SJCRH30 (cell line): ENCODE data around the gene AXIN1. TPM values are rescaled to one million over a fixed set of nuclear protein-coding genes. Genes with fewer than 3 reads are reported as not detected.
"Not testable (repeated sequence)": the region's sequence is repeated elsewhere in the genome, so short reads cannot be mapped to it uniquely, and the experiment has no call there.

Experiments used
- DNase-seq, 2 experiments: peaks; one replicate each; pipeline ENCODE4 v3.0.0-alpha.2; 2015 to 2020
- H3K27ac ChIP-seq: fragments of 250-450 bp; sonication (Bioruptor Pico); 2 replicates; pipeline ENCODE4 v1.5.1; 2020; ENCODE audit warnings: mild to moderate bottlenecking, moderate library complexity
- H3K27me3 ChIP-seq: fragments of 250-450 bp; sonication (Bioruptor Pico); 2 replicates; pipeline ENCODE4 v1.5.1; 2020; ENCODE audit warnings: mild to moderate bottlenecking, moderate library complexity
- H3K36me3 ChIP-seq: fragments of 250-450 bp; sonication (Bioruptor Pico); 2 replicates; pipeline ENCODE4 v1.5.1; 2020; ENCODE audit warnings: mild to moderate bottlenecking, moderate library complexity
- H3K4me1 ChIP-seq: fragments of 250-450 bp; sonication (Bioruptor Pico); 2 replicates; pipeline ENCODE4 v1.5.1; 2020; ENCODE audit warnings: mild to moderate bottlenecking, moderate library complexity
- H3K4me3 ChIP-seq: fragments of 250-450 bp; sonication (Bioruptor Pico); 2 replicates; pipeline ENCODE4 v1.5.1; 2020; ENCODE audit warnings: mild to moderate bottlenecking, moderate library complexity
- H3K9me3 ChIP-seq: fragments of 250-450 bp; sonication (Bioruptor Pico); replicated peaks from 2 replicates; pipeline ENCODE4 v1.5.1; 2020; ENCODE audit warnings: mild to moderate bottlenecking, moderate library complexity
- total RNA-seq: library from RNA; depleted of rRNA; stranded (reverse); fragments of >200 nt; shearing (Covaris generic); gene quantifications from 2 replicates; pipeline ENCODE4 v1.2.3, GENCODE V29; 2014

The AXIN1 gene
- total RNA-seq, 1 experiment from 2014 or later, result 20.9 TPM

DNA sequence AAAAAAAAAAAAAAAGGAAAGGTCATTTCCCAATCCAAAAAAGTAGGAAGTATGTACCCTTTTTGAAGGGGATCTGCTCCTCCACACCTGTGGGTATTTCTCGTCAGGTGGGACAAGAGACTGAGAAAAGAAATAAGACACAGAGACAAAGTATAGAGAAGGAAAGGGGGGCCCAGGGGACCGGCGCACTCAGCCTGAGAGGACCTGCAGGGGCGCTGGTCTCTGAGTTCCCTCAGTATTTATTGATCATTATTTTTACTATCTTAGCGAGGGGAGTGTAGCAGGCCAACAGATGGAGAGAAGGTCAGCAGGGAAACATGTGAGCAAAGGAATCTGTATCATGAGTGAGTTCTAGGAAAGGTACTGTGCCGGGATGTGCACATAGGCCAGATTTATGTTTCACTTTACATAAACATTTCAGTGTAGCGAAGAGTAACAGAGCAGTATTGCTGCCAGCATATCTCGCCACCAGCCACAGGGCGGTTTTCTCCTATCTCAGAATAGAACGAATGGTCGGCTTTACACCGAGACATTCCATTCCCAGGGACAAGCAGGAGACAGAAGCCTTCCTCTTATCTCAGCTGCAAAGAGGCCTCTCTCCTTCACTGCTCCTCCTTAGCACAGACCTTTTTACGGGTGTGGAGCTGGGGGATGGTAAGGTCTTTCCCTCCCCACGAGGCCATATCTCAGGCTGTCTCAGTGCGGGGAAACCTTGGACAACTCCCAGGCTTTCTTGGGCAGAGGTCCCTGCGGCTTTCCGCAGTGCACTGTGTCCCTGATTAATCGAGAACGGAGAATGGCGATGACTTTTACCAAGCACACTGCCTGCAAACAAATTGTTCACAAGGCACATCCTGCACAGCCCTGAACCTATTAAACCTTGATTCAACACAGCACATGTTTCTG, 35.5 kb upstream of the AXIN1 start:
- H3K4me3 ChIP-seq, H3K9me3 ChIP-seq, DNase-seq, H3K27ac ChIP-seq, H3K36me3 ChIP-seq, H3K4me1 ChIP-seq, H3K27me3 ChIP-seq: not testable (repeated sequence)

- peak in 1 of 2 experiments; percentile 54 for DNase-seq
- H3K27ac ChIP-seq, result no peak overlapping the region
- H3K4me3 ChIP-seq, result peak overlapping the region; percentile 45
- no peaks in the 10 kb centered on the region for H3K9me3 ChIP-seq
- H3K4me1 ChIP-seq, result peaks cover 5% of the 10 kb centered on the region
- H3K27me3 ChIP-seq, result no peaks in the 10 kb centered on the region
- no peaks in the 10 kb centered on the region for H3K36me3 ChIP-seq
These were observed 34.2 kb upstream of the AXIN1 start for GRCh38 chr16:386641-387156.

GRCh38 chr16:383326-384051, 31.0 kb upstream of the AXIN1 start:
- no peak overlapping the region for H3K27ac ChIP-seq
- DNase-seq, result no peak
- no peaks in the 10 kb centered on the region for H3K9me3 ChIP-seq
- no peak overlapping the region for H3K4me3 ChIP-seq
- H3K36me3 ChIP-seq, result no peaks in the 10 kb centered on the region
- no peaks in the 10 kb centered on the region for H3K27me3 ChIP-seq
- peaks cover 5% of the 10 kb centered on the region for H3K4me1 ChIP-seq

DNA sequence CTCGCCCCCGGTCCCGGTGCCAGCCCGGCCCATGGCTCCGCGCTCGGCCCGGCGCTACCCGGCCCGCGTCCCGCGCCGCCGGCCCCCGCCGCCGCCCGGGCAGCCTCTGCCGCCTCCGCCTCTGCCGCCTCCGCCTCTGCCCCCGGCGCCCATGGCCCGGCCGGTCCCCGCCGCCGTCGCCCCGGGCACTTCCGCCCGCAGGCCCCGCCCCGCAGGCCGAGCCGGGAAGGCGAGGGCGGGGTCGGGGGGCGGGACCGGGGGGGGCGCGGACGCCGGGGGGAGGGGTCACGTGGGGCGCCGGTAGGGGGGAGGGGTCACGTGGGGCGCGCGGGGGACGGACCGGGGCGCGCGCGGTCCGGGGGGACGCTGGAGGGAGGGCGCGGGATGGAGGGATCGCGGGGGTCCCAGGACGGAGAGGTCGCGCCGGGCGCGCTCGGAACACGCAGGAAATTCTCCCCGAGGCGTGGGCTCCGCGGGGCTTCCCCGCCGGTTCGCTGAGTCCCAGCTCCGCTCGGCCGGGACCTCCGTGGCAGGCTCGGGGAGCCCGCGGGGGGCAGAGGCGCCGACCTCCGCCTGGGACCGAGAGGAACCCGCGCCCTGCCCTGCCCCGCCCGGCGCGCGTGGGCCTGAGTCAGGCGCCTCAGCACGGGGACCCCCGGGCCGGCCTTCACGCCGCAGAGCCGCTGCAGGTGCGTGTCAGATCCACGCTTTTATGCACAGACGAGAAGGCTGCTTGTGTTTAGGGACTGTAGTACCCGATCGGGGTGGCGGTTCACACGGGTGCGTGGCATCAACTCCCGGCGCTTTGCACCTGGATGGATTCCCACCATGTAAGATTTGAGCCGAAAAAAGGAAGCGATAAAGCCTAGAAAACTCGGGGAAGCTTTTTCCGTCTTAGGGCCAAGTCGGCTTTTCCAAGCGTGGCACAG, 29.5 kb upstream of the AXIN1 start, which contains the start of gene PGAP6:
TSS of gene PGAP6 (minus strand) at position 190 of the 929 bp plus-strand sequence. CDS start at position 33, 157 bp downstream.
- peak within 1 kb of the TSS; percentile 76 for H3K4me3 ChIP-seq
- no peaks in the 10 kb centered on the region for H3K9me3 ChIP-seq
- H3K27me3 ChIP-seq, result no peaks in the 10 kb centered on the region
- peak; percentile 49 to 69 for DNase-seq
- H3K27ac ChIP-seq, result no peak within 1 kb of the TSS
- no peaks in the 10 kb centered on the region for H3K36me3 ChIP-seq
- peaks cover 5% of the 10 kb centered on the region for H3K4me1 ChIP-seq

DNA sequence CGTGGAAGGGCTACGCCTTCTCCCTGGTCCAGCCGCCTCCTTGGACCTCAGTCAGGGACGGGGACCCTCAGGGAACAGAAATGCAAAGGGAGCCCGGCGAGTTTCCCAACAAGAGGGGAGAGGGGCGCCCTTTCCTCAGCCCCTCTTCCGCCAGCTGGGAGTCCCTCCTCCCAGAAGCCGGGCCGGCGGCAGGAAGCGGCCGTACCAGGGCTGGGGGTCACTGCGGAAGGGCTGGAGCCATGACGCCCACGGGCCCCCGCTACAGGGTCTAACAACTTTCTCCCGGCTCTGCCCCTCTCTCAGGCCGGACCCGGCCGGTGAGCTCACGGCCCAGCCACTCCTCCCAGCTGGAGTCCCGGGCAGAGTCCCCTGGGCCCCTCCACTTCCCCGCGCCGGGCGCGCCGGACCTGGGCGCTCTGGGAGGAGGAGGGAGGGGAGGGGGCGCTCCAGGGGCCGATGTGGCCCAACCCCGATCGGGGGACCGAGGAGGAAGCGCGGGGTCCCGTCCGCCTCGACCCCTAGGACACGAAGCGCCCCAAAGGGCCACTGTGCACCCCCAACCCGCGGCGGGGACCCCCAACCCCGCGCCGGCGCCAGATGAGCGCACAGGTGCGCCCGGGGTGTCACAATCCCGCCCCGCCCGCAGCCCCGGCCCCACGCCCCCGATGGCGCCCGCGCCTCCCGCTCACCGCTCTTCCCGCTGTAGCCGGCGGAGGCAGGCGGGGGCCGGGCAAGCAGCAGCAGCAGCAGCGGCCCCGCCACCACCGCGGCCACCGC, 28.7 kb upstream of the AXIN1 start:
- Histone ChIP-seq H3K9me3 (no peaks in the 10 kb centered on the region), H3K4me3 (peak overlapping the region; percentile 69), H3K4me1 (peaks cover 5% of the 10 kb centered on the region), H3K27ac (no peak overlapping the region), H3K36me3 (peaks cover 3% of the 10 kb centered on the region; the same call in 1 of the 2 replicates), H3K27me3 (no peaks in the 10 kb centered on the region)
- peak in 1 of 2 experiments; percentile 46 for DNase-seq

DNA sequence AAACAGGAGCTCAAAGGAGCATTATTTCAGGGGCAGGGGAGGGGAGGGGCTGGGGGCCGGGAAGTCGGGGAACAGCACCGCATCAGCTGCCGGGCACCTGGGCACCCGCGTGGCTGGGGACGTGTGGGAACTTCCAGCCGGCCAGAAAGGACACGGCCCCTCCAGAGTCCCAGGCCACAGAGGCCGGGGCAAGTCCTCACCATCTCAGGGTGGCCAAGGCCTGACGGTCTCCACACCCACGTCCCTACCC, 28.2 kb upstream of the AXIN1 start:
- Histone ChIP-seq H3K9me3 (no peaks in the 10 kb centered on the region), H3K27me3 (no peaks in the 10 kb centered on the region), H3K27ac (no peak overlapping the region), H3K4me1 (peaks cover 5% of the 10 kb centered on the region), H3K4me3 (peak overlapping the region; percentile 69), H3K36me3 (peaks cover 3% of the 10 kb centered on the region; the same call in 1 of the 2 replicates)
- no peak for DNase-seq

DNA sequence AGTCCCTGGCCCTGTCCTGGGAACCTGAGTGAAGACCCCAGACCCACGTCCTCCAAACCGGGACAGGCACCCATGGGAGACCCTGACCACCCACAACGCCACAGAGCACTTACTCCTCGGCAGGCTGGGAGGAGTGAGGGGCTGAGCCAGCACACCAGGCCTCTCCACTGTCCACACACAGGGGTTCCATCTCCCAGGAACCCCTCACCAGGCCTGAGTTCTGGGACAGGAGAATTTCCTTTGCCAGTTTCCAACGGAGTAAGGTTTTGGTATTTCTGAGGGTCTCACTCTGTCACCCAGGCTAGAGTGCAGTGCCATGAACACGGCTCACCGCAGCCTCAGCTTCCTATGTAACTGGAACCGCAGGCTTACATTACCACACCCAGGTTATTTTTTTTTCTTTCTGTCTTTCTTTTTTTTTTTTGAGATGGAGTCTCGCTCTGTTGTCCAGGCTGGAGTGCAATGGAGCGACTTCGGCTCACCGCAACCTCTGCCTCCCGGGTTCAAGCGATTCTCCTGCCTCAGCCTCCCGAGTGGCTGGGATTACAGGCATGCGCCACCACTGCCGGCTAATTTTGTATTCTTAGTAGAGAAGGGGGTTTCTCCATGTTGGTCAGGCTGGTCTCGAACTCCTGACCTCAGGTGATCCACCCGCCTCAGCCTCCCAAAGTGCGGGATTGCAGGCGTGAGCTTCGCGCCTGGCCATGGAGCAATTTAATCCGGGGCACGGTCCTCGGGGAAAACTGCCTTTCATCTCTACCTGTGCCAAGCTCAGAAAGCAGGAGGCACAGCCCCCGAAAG, 27.6 kb upstream of the AXIN1 start:
- H3K4me1 ChIP-seq, result peaks cover 5% of the 10 kb centered on the region
- no peaks in the 10 kb centered on the region for H3K9me3 ChIP-seq
- no peak overlapping the region for H3K27ac ChIP-seq
- no peak for DNase-seq
- H3K36me3 ChIP-seq, result peaks cover 3% of the 10 kb centered on the region; the same call in 1 of the 2 replicates
- peak overlapping the region; percentile 69 for H3K4me3 ChIP-seq
- H3K27me3 ChIP-seq, result no peaks in the 10 kb centered on the region

DNA sequence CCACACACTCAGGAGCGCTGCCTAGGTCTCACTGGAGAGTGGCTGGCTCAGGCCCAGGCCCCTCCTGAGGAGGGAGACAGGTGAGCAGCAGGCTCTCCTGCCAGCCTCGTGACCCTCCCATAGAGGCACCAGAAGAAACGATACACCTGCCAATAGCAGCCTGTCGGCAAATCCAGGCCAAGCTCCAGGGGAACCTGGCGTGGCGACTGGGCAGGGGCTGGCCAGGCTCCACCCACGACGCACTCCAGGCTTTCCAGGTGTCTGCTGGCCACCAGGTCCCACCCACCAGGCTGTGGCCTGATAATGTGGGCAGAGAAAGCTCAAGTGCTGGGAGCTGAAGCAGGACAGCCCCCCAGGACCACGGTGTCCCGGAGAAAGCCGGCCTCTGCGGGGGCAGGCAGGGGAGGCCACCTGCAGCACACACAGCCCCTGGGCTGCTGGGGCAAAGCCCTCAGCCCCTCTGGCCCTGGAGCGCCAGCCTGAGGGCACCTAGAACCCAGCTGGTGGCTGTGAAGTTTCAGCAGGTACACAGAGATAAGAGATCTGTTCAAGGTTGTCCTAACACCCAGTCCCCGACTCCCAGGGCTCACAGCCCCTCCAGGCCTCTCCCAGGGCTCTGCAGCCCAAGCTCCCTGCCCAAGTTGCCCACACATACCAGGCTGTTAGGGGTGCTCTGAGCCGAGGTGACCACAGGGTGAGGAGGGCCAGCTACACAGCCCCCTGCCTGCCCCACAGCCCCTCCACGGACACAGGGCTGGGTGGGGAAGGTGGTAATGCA, 26.8 kb upstream of the AXIN1 start:
- Histone ChIP-seq H3K4me1 (peaks cover 5% of the 10 kb centered on the region), H3K9me3 (no peaks in the 10 kb centered on the region), H3K36me3 (peaks cover 5% of the 10 kb centered on the region; the same call in 1 of the 2 replicates)

DNA sequence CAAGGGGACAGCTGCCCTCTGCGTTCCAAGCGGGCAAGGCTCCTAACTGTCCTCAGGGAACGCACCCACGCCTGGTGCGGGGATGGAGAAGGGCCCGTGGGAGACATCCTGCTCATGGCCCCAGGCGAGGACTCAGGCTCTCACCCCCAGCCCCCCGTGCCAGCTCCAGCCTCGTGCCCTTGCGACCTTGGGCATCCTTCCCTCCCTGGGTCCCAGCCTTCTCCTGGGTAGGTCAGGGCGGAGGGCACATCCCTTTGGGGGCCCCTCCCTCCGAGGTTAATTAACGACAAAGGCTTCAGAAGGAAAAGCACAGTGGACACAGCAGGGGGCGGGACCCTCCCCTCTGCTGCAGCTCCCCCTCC, 26.3 kb upstream of the AXIN1 start:
- DNase-seq, result no peak
- no peaks in the 10 kb centered on the region; the same call in 1 of the 2 replicates for H3K4me1 ChIP-seq
- no peaks in the 10 kb centered on the region for H3K9me3 ChIP-seq
- H3K36me3 ChIP-seq, result peaks cover 5% of the 10 kb centered on the region; the same call in 1 of the 2 replicates
- H3K27ac ChIP-seq, result no peak overlapping the region
- H3K27me3 ChIP-seq, result no peaks in the 10 kb centered on the region
- no peak overlapping the region for H3K4me3 ChIP-seq

More for the DNA sequence above, 26.8 kb upstream of the AXIN1 start:
- no peaks in the 10 kb centered on the region for H3K27me3 ChIP-seq
- no peak for DNase-seq
- H3K27ac ChIP-seq, result no peak overlapping the region
- H3K4me3 ChIP-seq, result no peak overlapping the region

- not testable (repeated sequence) for H3K27ac ChIP-seq, H3K36me3 ChIP-seq, H3K4me3 ChIP-seq, H3K27me3 ChIP-seq, DNase-seq, H3K4me1 ChIP-seq, H3K9me3 ChIP-seq
These were observed 25.7 kb upstream of the AXIN1 start for GRCh38 chr16:378113-378820.

- DNase-seq, result no peak
These were observed 25.0 kb upstream of the AXIN1 start for GRCh38 chr16:377419-377951.

More at GRCh38 chr16:377419-377951, 25.0 kb upstream of the AXIN1 start:
- Histone ChIP-seq H3K36me3 (peaks cover 5% of the 10 kb centered on the region; the same call in 1 of the 2 replicates), H3K27me3 (no peaks in the 10 kb centered on the region), H3K9me3 (no peaks in the 10 kb centered on the region), H3K27ac (no peak overlapping the region), H3K4me3 (no peak overlapping the region), H3K4me1 (no peaks in the 10 kb centered on the region)
